K562 (cell line): ENCODE measurements around the gene HOXB6. TPM values are rescaled to one million over a fixed set of nuclear protein-coding genes. Genes with fewer than 3 reads are reported as not detected.

ENCODE experiments used
- CHD4 ChIP-seq: fragments of 200-600 bp; sonication (generic); IDR thresholded peaks from 3 replicates; pipeline ENCODE4 v1.6.1; 2012; ENCODE audit warnings: low read depth, mild to moderate bottlenecking, mixed read lengths, low read length, inconsistent platforms; ENCODE audit not compliant: insufficient read depth, insufficient replicate concordance, poor library complexity, severe bottlenecking
- DPF2 ChIP-seq: fragments of 450-650 bp; IDR thresholded peaks from 2 replicates; pipeline ENCODE4 v1.6.1; 2016
- FOXK1 ChIP-seq: sonication (generic); formaldehyde crosslinking; IDR thresholded peaks from 2 replicates; pipeline ENCODE4 v1.8.0; 2022; ENCODE audit warnings: missing genetic modification reagents, mild to moderate bottlenecking, borderline replicate concordance
- FOXM1 ChIP-seq, 2 experiments: fragments of 450-650 bp in 1 of 2; sonication (generic) in 1 of 2; formaldehyde crosslinking in 1 of 2; IDR thresholded peaks; 2 replicates each; pipeline versions ENCODE4 v1.6.1 to v1.9.0; 2017 to 2022; ENCODE audit warnings: low read depth in 2 of 2, mild to moderate bottlenecking in 2 of 2, missing genetic modification reagents in 1 of 2, moderate library complexity in 1 of 2
- FOXP1 ChIP-seq: sonication (generic); formaldehyde crosslinking; IDR thresholded peaks from 2 replicates; pipeline ENCODE4 v1.8.0; 2022; ENCODE audit warnings: mild to moderate bottlenecking, missing genetic modification reagents
- FOXP4 ChIP-seq: sonication (generic); formaldehyde crosslinking; IDR thresholded peaks from 2 replicates; pipeline ENCODE4 v1.8.0; 2022; ENCODE audit warnings: mild to moderate bottlenecking, missing genetic modification reagents, borderline replicate concordance
- GABPB1 ChIP-seq: sonication (generic); formaldehyde crosslinking; IDR thresholded peaks from 2 replicates; pipeline ENCODE4 v1.8.0; 2022; ENCODE audit warnings: mild to moderate bottlenecking, missing genetic modification reagents
- HOXB6 ChIP-seq: fragments of 250-450 bp; sonication (Bioruptor Pico); IDR thresholded peaks from 2 replicates; pipeline ENCODE4 v1.5.1; 2022; ENCODE audit warnings: mild to moderate bottlenecking, borderline replicate concordance
- KHSRP ChIP-seq: fragments of 450-650 bp; IDR thresholded peaks from 2 replicates; pipeline ENCODE4 v1.6.1; 2017
- MAZ ChIP-seq, 2 experiments: fragments of 450-650 bp in 1 of 2; sonication (generic) in 1 of 2; formaldehyde crosslinking; IDR thresholded peaks in 1 of 2; conservative IDR thresholded peaks in 1 of 2; 2 replicates each; pipeline versions ENCODE4 v1.4.0 to v1.5.0; 2020; ENCODE audit warnings: mild to moderate bottlenecking in 1 of 2, missing genetic modification reagents in 1 of 2
- MEF2D ChIP-seq: conservative IDR thresholded peaks from 2 replicates; pipeline ENCODE4 v1.6.1; 2016; ENCODE audit warnings: low read depth, missing genetic modification characterization, missing compliant biosample characterization
- MTA2 ChIP-seq: fragments of 450-650 bp; IDR thresholded peaks from 2 replicates; pipeline ENCODE4 v1.6.1; 2016; ENCODE audit warnings: low read depth
- PHF21A ChIP-seq: fragments of 450-650 bp; IDR thresholded peaks from 2 replicates; pipeline ENCODE4 v1.6.1; 2017; ENCODE audit warnings: low read depth, borderline replicate concordance
- PREB ChIP-seq: sonication (generic); formaldehyde crosslinking; IDR thresholded peaks from 2 replicates; pipeline ENCODE4 v1.8.1; 2023; ENCODE audit warnings: mild to moderate bottlenecking, missing genetic modification reagents
- PTRF ChIP-seq: fragments of 450-650 bp; IDR thresholded peaks from 2 replicates; pipeline ENCODE4 v1.6.1; 2016; ENCODE audit warnings: mild to moderate bottlenecking, missing genetic modification characterization, missing compliant biosample characterization
- TRIM28 ChIP-seq: fragments of 450-650 bp; IDR thresholded peaks from 2 replicates; pipeline ENCODE4 v1.6.1; 2017
- ZBTB9 ChIP-seq: fragments of 450-650 bp; formaldehyde crosslinking; IDR thresholded peaks from 2 replicates; pipeline ENCODE4 v1.4.0; 2020; ENCODE audit warnings: mild to moderate bottlenecking, moderate library complexity
- ZNF224 ChIP-seq: sonication (generic); formaldehyde crosslinking; IDR thresholded peaks from 2 replicates; pipeline ENCODE4 v1.8.0; 2022; ENCODE audit warnings: mild to moderate bottlenecking, missing genetic modification reagents
- ZNF395 ChIP-seq: fragments of 200-800 bp; sonication (Bioruptor generic); IDR thresholded peaks from 2 replicates; pipeline ENCODE4 v1.6.1; 2017; ENCODE audit warnings: missing genetic modification characterization, missing compliant biosample characterization
- ZNF79 ChIP-seq: fragments of 250-450 bp; sonication (Bioruptor Pico); IDR thresholded peaks from 2 replicates; pipeline ENCODE4 v1.4.0; 2020; ENCODE audit warnings: low read depth, mild to moderate bottlenecking, moderate library complexity
- ZNF830 ChIP-seq: fragments of 250-450 bp; sonication (Bioruptor Pico); IDR thresholded peaks from 2 replicates; pipeline ENCODE4 v1.5.0; 2021; ENCODE audit warnings: mild to moderate bottlenecking
- ZSCAN29 ChIP-seq: fragments of 450-650 bp; IDR thresholded peaks from 2 replicates; pipeline ENCODE4 v1.6.1; 2017
- polyA plus RNA-seq, 8 experiments: library from polyadenylated mRNA; depleted of rRNA in 4 of 8; stranded (reverse) in 5 of 8; unstranded in 3 of 8; fragments of >200 nt; fragmentation: Nextera tagmentation in 2 of 8; fragmentation: Illumina TruSeq in 1 of 8; extraction: Ambion mirVana in 2 of 8; extraction: Trizol in 1 of 8; gene quantifications; 2 replicates each; pipeline versions ENCODE4 v1.2.1 to v1.2.3, GENCODE V29; 2011 to 2014; ENCODE audit warnings: inconsistent platforms in 1 of 8, missing spikeins in 1 of 8
- total RNA-seq, 7 experiments: library from RNA; depleted of rRNA in 6 of 7; stranded (reverse); fragments of >200 nt in 6 of 7; fragmentation: Illumina TruSeq in 2 of 7; extraction: Trizol in 2 of 7; gene quantifications; 2 replicates each; pipeline versions ENCODE4 v1.2.1 to v1.2.3, GENCODE V29; 2011 to 2021; ENCODE audit warnings: low replicate concordance in 1 of 7

Gene HOXB6
- total and polyA plus RNA-seq, 9 of the 15 experiments (the other 6 are each of a cell fraction or from before 2014, with no cell fraction given), result 1.2 to 14.8 (median 4.9) TPM

- no peak for TF ChIP-seq FOXP4 (CRISPR knock-in tag)
- no peak for TF ChIP-seq ZNF395 (CRISPR knock-in tag)
- TF ChIP-seq ZNF830 (CRISPR knock-in tag), result no peak
- TF ChIP-seq FOXM1 (IDR thresholded peaks at IDR 0.05; ENCODE audit: low read depth), result no peak
- TF ChIP-seq FOXM1 (CRISPR knock-in tag; IDR thresholded peaks at IDR 0.05; ENCODE audit: low read depth), result no peak
- TF ChIP-seq PTRF, result no peak
- TF ChIP-seq KHSRP, result no peak
- no peak; the same call in 1 of the 2 replicates for TF ChIP-seq MTA2
- no peak for TF ChIP-seq ZBTB9 (CRISPR knock-in tag)
- TF ChIP-seq ZNF224 (CRISPR knock-in tag), result no peak
- no peak for TF ChIP-seq DPF2
- no peak for TF ChIP-seq FOXK1 (CRISPR knock-in tag)
- no peak for TF ChIP-seq FOXP1
- TF ChIP-seq PREB (CRISPR knock-in tag), result no peak
- TF ChIP-seq PHF21A, result no peak
- no peak for TF ChIP-seq CHD4
- no peak for TF ChIP-seq TRIM28
- no peak for TF ChIP-seq MEF2D
- TF ChIP-seq MAZ (CRISPR knock-in tag; conservative IDR thresholded peaks at IDR 0.05 in 1 of 2, IDR thresholded peaks at IDR 0.05 in 1 of 2), result peak in 1 of 2 experiments; percentile 58; a peak in 1 of 4 replicates
- TF ChIP-seq HOXB6 (CRISPR knock-in tag), result no peak
- no peak for TF ChIP-seq ZNF79 (CRISPR knock-in tag)
- no peak for TF ChIP-seq GABPB1 (CRISPR knock-in tag)
- no peak for TF ChIP-seq ZSCAN29
Measured at GRCh38 chr17:48636177-48637018, 31.6 kb upstream of the HOXB6 start (continued).
